Measurements from ENCODE around the gene LSAMP. TPM values are rescaled to one million over a fixed set of nuclear protein-coding genes. Genes with fewer than 3 reads are reported as not detected.

LSAMP gene
- total RNA-seq, 1 donor from 2014 or later = 18.0 TPM

GRCh38 chr3:116413319-116413718, 32.0 kb downstream of the LSAMP start:
- no peak overlapping the region for H3K27ac ChIP-seq
- no peaks in the 10 kb centered on the region for H4K20me1 ChIP-seq (ENCODE audit: low read depth)
- no peak overlapping the region for H3K4me3 ChIP-seq
- H3K9ac ChIP-seq = no peak overlapping the region
- Mint-ChIP-seq H3K4me1 (no peaks in the 10 kb centered on the region), H3K27ac (no peak overlapping the region), H3K27me3 (ENCODE audit: insufficient read depth, low read depth) (no peaks in the 10 kb centered on the region), H3K36me3 (peaks cover 5% of the 10 kb centered on the region), H3K9me3 (no peaks in the 10 kb centered on the region), H3K4me3 (no peak overlapping the region)
- no peaks in the 10 kb centered on the region for H3K79me2 ChIP-seq (ENCODE audit: low read depth)
- H3K27me3 ChIP-seq = no peaks in the 10 kb centered on the region
- DNase-seq (ENCODE audit: low spot score) = no peak
- TF ChIP-seq CTCF (IDR thresholded peaks at IDR 0.05) (peak; percentile 34), EZH2 (IDR thresholded peaks at IDR 0.05) (no peak), EZH2phosphoT487 (IDR thresholded peaks at IDR 0.05) (no peak)
- no peaks in the 10 kb centered on the region for H3K9me3 ChIP-seq (ENCODE audit: low read depth)
- no peaks in the 10 kb centered on the region for H3F3A ChIP-seq (ENCODE audit: low read depth)
- peak overlapping the region; percentile 9 for H2AFZ ChIP-seq (replicated peaks)
- H3K4me1 ChIP-seq = peaks cover 11% of the 10 kb centered on the region
- H3K36me3 ChIP-seq = no peaks in the 10 kb centered on the region
- H3K4me2 ChIP-seq = no peak overlapping the region

- Histone ChIP-seq H3K4me2 (no peak overlapping the region), H3K4me3 (no peak overlapping the region), H3K36me3 (no peaks in the 10 kb centered on the region), H3K9me3 (ENCODE audit: low read depth) (no peaks in the 10 kb centered on the region), H3K79me2 (ENCODE audit: low read depth) (no peaks in the 10 kb centered on the region), H3K9ac (no peak overlapping the region), H2AFZ (replicated peaks) (no peak overlapping the region), H3K27me3 (no peaks in the 10 kb centered on the region), H3K4me1 (no peaks in the 10 kb centered on the region), H3F3A (ENCODE audit: low read depth) (no peaks in the 10 kb centered on the region), H4K20me1 (ENCODE audit: low read depth) (no peaks in the 10 kb centered on the region), H3K27ac (no peak overlapping the region)
- Mint-ChIP-seq H3K36me3 (no peaks in the 10 kb centered on the region), H3K9me3 (no peaks in the 10 kb centered on the region), H3K27ac (no peak overlapping the region), H3K4me3 (no peak overlapping the region), H3K4me1 (peaks cover 3% of the 10 kb centered on the region), H3K27me3 (ENCODE audit: insufficient read depth, low read depth) (no peaks in the 10 kb centered on the region)
- no peak for TF ChIP-seq EZH2phosphoT487 (IDR thresholded peaks at IDR 0.05)
- no peak for TF ChIP-seq CTCF (IDR thresholded peaks at IDR 0.05)
- no peak for TF ChIP-seq EZH2 (IDR thresholded peaks at IDR 0.05)
- DNase-seq (ENCODE audit: low spot score) = no peak
These were observed 36.8 kb downstream of the LSAMP start for GRCh38 chr3:116408473-116408872.

- DNase-seq (ENCODE audit: low spot score) = no peak
- Histone ChIP-seq H3K9me3 (ENCODE audit: low read depth) (no peaks in the 10 kb centered on the region), H3K9ac (no peak overlapping the region), H4K20me1 (ENCODE audit: low read depth) (no peaks in the 10 kb centered on the region), H3K27me3 (no peaks in the 10 kb centered on the region), H3K79me2 (ENCODE audit: low read depth) (no peaks in the 10 kb centered on the region), H2AFZ (replicated peaks) (no peak overlapping the region), H3K4me2 (no peak overlapping the region), H3K27ac (no peak overlapping the region), H3K4me3 (no peak overlapping the region), H3K4me1 (no peaks in the 10 kb centered on the region), H3K36me3 (no peaks in the 10 kb centered on the region), H3F3A (ENCODE audit: low read depth) (no peaks in the 10 kb centered on the region)
- H3K9me3 Mint-ChIP-seq = no peaks in the 10 kb centered on the region
- no peaks in the 10 kb centered on the region for H3K36me3 Mint-ChIP-seq
- no peak for TF ChIP-seq EZH2phosphoT487 (IDR thresholded peaks at IDR 0.05)
- TF ChIP-seq EZH2 (IDR thresholded peaks at IDR 0.05) = no peak
- no peak overlapping the region for H3K4me3 Mint-ChIP-seq
- no peaks in the 10 kb centered on the region for H3K27me3 Mint-ChIP-seq (ENCODE audit: insufficient read depth, low read depth)
- H3K4me1 Mint-ChIP-seq = peaks cover 3% of the 10 kb centered on the region
- no peak overlapping the region for H3K27ac Mint-ChIP-seq
These were observed 40.1 kb downstream of the LSAMP start for GRCh38 chr3:116405231-116405630.

GRCh38 chr3:116399701-116400226, 45.5 kb downstream of the LSAMP start:
- TF ChIP-seq CTCF (IDR thresholded peaks at IDR 0.05) (no peak), EZH2phosphoT487 (IDR thresholded peaks at IDR 0.05) (no peak), EZH2 (IDR thresholded peaks at IDR 0.05) (no peak)

More at GRCh38 chr3:116399701-116400226, 45.5 kb downstream of the LSAMP start:
- H3K4me1 ChIP-seq = no peaks in the 10 kb centered on the region
- Mint-ChIP-seq H3K4me1 (peaks cover 3% of the 10 kb centered on the region), H3K27me3 (ENCODE audit: insufficient read depth, low read depth) (no peaks in the 10 kb centered on the region), H3K4me3 (no peak overlapping the region), H3K27ac (no peak overlapping the region), H3K36me3 (no peaks in the 10 kb centered on the region), H3K9me3 (no peaks in the 10 kb centered on the region)
- no peak overlapping the region for H3K4me3 ChIP-seq
- no peaks in the 10 kb centered on the region for H3K27me3 ChIP-seq
- no peak overlapping the region for H3K27ac ChIP-seq
- H3F3A ChIP-seq (ENCODE audit: low read depth) = no peaks in the 10 kb centered on the region
- no peaks in the 10 kb centered on the region for H3K36me3 ChIP-seq
- H3K9ac ChIP-seq = no peak overlapping the region
- no peak overlapping the region for H2AFZ ChIP-seq (replicated peaks)
- DNase-seq (ENCODE audit: low spot score) = no peak
- H3K79me2 ChIP-seq (ENCODE audit: low read depth) = no peaks in the 10 kb centered on the region
- H3K9me3 ChIP-seq (ENCODE audit: low read depth) = no peaks in the 10 kb centered on the region
- H3K4me2 ChIP-seq = no peak overlapping the region
- no peaks in the 10 kb centered on the region for H4K20me1 ChIP-seq (ENCODE audit: low read depth)

Measured in neural progenitor cell (in vitro differentiated cells).